GM12878 (cell line): ENCODE measurements around the gene SHISA9.

Experiments
- ATF2 ChIP-seq: IDR thresholded peaks from 2 replicates; pipeline ENCODE4 v1.6.1; 2012; ENCODE audit warnings: low read length, inconsistent platforms
- BHLHE40 ChIP-seq, 2 experiments: fragments of 450-650 bp in 1 of 2; IDR thresholded peaks; 2 replicates each; pipeline ENCODE4 v1.6.1; 2011 to 2017; ENCODE audit warnings: low read depth in 2 of 2, borderline replicate concordance in 1 of 2, improper control_type of control experiment in 1 of 2, low read length in 1 of 2, mild to moderate bottlenecking in 1 of 2
- CREB1 ChIP-seq: IDR thresholded peaks from 2 replicates; pipeline ENCODE4 v1.6.1; 2012; ENCODE audit warnings: low read depth, mild to moderate bottlenecking, inconsistent platforms
- EP300 ChIP-seq, 2 experiments: fragments of 150-350 bp in 1 of 2; IDR thresholded peaks; 2 replicates each; pipeline ENCODE4 v1.6.1; 2011 to 2012; ENCODE audit warnings: low read depth in 2 of 2, low read length in 2 of 2, borderline replicate concordance in 1 of 2, improper control_type of control experiment in 1 of 2, inconsistent platforms in 1 of 2; ENCODE audit not compliant: control insufficient read depth in 1 of 2
- FOS ChIP-seq: IDR thresholded peaks from 3 replicates; pipeline ENCODE4 v1.6.1; 2011; ENCODE audit warnings: borderline replicate concordance; ENCODE audit not compliant: insufficient read length; ENCODE audit errors: extremely low read depth
- JUND ChIP-seq: IDR thresholded peaks from 2 replicates; pipeline ENCODE4 v1.6.1; 2012; ENCODE audit warnings: low read depth, mild to moderate bottlenecking, low read length, improper control_type of control experiment, moderate library complexity
- MXI1 ChIP-seq: fragments of 150-350 bp; IDR thresholded peaks from 2 replicates; pipeline ENCODE4 v1.6.1; 2011; ENCODE audit warnings: low read depth, mild to moderate bottlenecking, inconsistent platforms, low read length, improper control_type of control experiment
- POLR2A ChIP-seq: IDR thresholded peaks from 2 replicates; pipeline ENCODE4 v1.6.1; 2011; ENCODE audit warnings: low read depth, mild to moderate bottlenecking, low read length
- POLR2AphosphoS5 ChIP-seq: IDR thresholded peaks from 2 replicates; pipeline ENCODE4 v1.6.1; 2011; ENCODE audit warnings: mild to moderate bottlenecking, low read length, inconsistent platforms
- RAD21 ChIP-seq: IDR thresholded peaks from 2 replicates; pipeline ENCODE4 v1.6.1; 2011; ENCODE audit warnings: mild to moderate bottlenecking, low read depth, low read length, moderate library complexity; ENCODE audit not compliant: insufficient read depth
- RB1 ChIP-seq: fragments of 450-650 bp; formaldehyde crosslinking; IDR thresholded peaks from 2 replicates; pipeline ENCODE4 v1.6.1; 2017; ENCODE audit warnings: mild to moderate bottlenecking, borderline replicate concordance
- ZBTB33 ChIP-seq: fragments of 450-650 bp; IDR thresholded peaks from 2 replicates; pipeline ENCODE4 v1.6.1; 2017; ENCODE audit warnings: mild to moderate bottlenecking
- TF ChIP-seq, protein P1 (sequence below), 3 experiments: IDR thresholded peaks in 2 of 3; conservative IDR thresholded peaks in 1 of 3; 2 replicates each; pipeline ENCODE4 v1.5.1; 2011; ENCODE audit warnings: low read depth in 3 of 3, low read length in 3 of 3, mild to moderate bottlenecking in 3 of 3, control low read depth in 2 of 3, moderate library complexity in 2 of 3, inconsistent platforms in 1 of 3, mixed read lengths in 1 of 3; ENCODE audit not compliant: control insufficient read depth in 2 of 3, insufficient read depth in 1 of 3; ENCODE audit errors: extremely low read depth in 1 of 3
- TF ChIP-seq, protein P2 (sequence below): IDR thresholded peaks from 2 replicates; pipeline ENCODE4 v1.6.1; 2012; ENCODE audit warnings: low read depth, low read length, improper control_type of control experiment

DNA sequence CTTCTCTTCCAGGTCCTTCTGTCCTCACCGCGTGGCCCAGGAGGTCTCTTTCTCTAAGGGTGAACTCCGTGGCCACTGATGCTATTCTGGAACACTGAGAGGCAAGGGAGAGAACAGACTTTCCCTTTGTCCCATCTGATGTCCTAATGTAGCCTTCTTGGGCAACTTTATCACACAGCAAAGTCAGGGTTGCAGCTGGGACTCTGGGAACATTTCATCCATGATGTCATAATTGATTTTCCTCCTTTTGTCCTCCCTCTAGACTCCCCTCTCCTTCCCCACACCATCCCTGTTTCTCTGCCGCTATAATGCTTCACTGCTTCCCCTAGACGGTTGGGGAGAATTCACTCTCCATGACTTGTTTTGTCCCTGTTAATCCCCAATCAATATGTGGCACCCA is 201.0 kb downstream of the SHISA9 start:
- TF ChIP-seq MXI1: no peak
- TF ChIP-seq, protein P1, sequence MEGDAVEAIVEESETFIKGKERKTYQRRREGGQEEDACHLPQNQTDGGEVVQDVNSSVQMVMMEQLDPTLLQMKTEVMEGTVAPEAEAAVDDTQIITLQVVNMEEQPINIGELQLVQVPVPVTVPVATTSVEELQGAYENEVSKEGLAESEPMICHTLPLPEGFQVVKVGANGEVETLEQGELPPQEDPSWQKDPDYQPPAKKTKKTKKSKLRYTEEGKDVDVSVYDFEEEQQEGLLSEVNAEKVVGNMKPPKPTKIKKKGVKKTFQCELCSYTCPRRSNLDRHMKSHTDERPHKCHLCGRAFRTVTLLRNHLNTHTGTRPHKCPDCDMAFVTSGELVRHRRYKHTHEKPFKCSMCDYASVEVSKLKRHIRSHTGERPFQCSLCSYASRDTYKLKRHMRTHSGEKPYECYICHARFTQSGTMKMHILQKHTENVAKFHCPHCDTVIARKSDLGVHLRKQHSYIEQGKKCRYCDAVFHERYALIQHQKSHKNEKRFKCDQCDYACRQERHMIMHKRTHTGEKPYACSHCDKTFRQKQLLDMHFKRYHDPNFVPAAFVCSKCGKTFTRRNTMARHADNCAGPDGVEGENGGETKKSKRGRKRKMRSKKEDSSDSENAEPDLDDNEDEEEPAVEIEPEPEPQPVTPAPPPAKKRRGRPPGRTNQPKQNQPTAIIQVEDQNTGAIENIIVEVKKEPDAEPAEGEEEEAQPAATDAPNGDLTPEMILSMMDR (IDR thresholded peaks at IDR 0.05 in 2 of 3, conservative IDR thresholded peaks at IDR 0.05 in 1 of 3; ENCODE audit: control insufficient read depth in 2 of 3, extremely low read depth in 1 of 3, insufficient read depth in 1 of 3, low read depth in 3 of 3, low read length in 3 of 3): no peak
- TF ChIP-seq JUND: no peak
- no peak for TF ChIP-seq FOS
- no peak for TF ChIP-seq RB1
- TF ChIP-seq RAD21: no peak
- no peak for TF ChIP-seq POLR2A
- TF ChIP-seq, protein P2, sequence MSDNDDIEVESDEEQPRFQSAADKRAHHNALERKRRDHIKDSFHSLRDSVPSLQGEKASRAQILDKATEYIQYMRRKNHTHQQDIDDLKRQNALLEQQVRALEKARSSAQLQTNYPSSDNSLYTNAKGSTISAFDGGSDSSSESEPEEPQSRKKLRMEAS: no peak
- TF ChIP-seq CREB1: no peak
- no peak for TF ChIP-seq BHLHE40 (IDR thresholded peaks at IDR 0.05; ENCODE audit: borderline replicate concordance in 1 of 2, low read depth in 2 of 2, low read length in 1 of 2)
- no peak for TF ChIP-seq ATF2
- no peak for TF ChIP-seq ZBTB33
- TF ChIP-seq EP300 (IDR thresholded peaks at IDR 0.05; ENCODE audit: borderline replicate concordance in 1 of 2, control insufficient read depth in 1 of 2, low read depth in 2 of 2, low read length in 2 of 2): no peak
- no peak for TF ChIP-seq POLR2AphosphoS5
